Kidney (tissue), 14 donors: ENCODE results near the gene RANBP3. TPM values are rescaled to one million over a fixed set of nuclear protein-coding genes. Genes with fewer than 3 reads are reported as not detected.

ENCODE experiments used
- DNase-seq, 5 donors: peaks; one replicate each; pipeline ENCODE4 v3.0.0-alpha.2; 2013 to 2020
- FAIRE-seq: peaks from 2 replicates; lab custom pipeline; 2012; peaks lifted over from hg19 to GRCh38; lab: Jason Lieb, UNC
- H3K27ac ChIP-seq, 2 donors: one replicate each; pipeline ENCODE4 v1.7.0; 2013; ENCODE audit warnings: low read depth in 2 of 2, low read length in 2 of 2, inconsistent platforms in 1 of 2
- H3K27me3 ChIP-seq: one replicate; pipeline ENCODE4 v1.7.1; 2013; ENCODE audit warnings: low read length, inconsistent platforms; ENCODE audit not compliant: control insufficient read depth, insufficient read depth
- H3K36me3 ChIP-seq, 3 donors: one replicate each; pipeline versions ENCODE4 v1.7.0 to v1.7.1; 2013; ENCODE audit warnings: low read length in 3 of 3, control low read depth in 1 of 3, inconsistent platforms in 1 of 3; ENCODE audit not compliant: insufficient read depth in 3 of 3, control insufficient read depth in 2 of 3
- H3K4me1 ChIP-seq, 3 donors: one replicate each; pipeline versions ENCODE4 v1.7.0 to v1.7.1; 2013; ENCODE audit warnings: low read length in 3 of 3, inconsistent platforms in 1 of 3, low read depth in 1 of 3; ENCODE audit not compliant: control insufficient read depth in 2 of 3, insufficient read depth in 2 of 3
- H3K4me3 ChIP-seq, 3 donors: one replicate each; pipeline versions ENCODE4 v1.7.0 to v1.8.1; 2013; ENCODE audit warnings: low read length in 3 of 3, control low read depth in 1 of 3, inconsistent platforms in 1 of 3
- H3K9ac ChIP-seq, 3 donors: one replicate each; pipeline versions ENCODE4 v1.7.0 to v1.7.1; 2013; ENCODE audit warnings: low read length in 3 of 3, control low read depth in 1 of 3, inconsistent platforms in 1 of 3
- H3K9me3 ChIP-seq, 3 donors: one replicate each; pipeline versions ENCODE4 v1.7.0 to v1.7.1; 2013; ENCODE audit warnings: low read length in 3 of 3, control low read depth in 1 of 3, inconsistent platforms in 1 of 3; ENCODE audit not compliant: control insufficient read depth in 2 of 3, insufficient read depth in 1 of 3
- intact Hi-C: fragments of 100-400 bp; cut with DNase I; formaldehyde crosslinking; loops from one replicate; pipeline ENCODE4 v1.11.1; 2022
- polyA plus RNA-seq: library from polyadenylated mRNA; stranded (reverse); fragments of 350-450 nt; fragmentation: Illumina TruSeq; extraction: RNeasy Lipid Tissue Mini Kit (QIAGEN cat#74804); gene quantifications from one replicate; pipeline ENCODE4 v1.2.3, GENCODE V29; 2014; ENCODE audit warnings: low read depth, low replicate concordance; ENCODE audit not compliant: insufficient read depth
- total RNA-seq: library from RNA; stranded (reverse); fragmentation: NEBNext Ultra II Directional; extraction: Animal tissue kit (Norgen Biotek cat#: 25700); gene quantifications from one replicate; pipeline ENCODE4 v1.2.1, GENCODE V29; 2021
- TF ChIP-seq, protein P1 (sequence below): IDR thresholded peaks from 3 replicates; pipeline ENCODE4 v1.5.1; 2012; ENCODE audit warnings: mild to moderate bottlenecking, moderate library complexity, borderline replicate concordance; ENCODE audit not compliant: insufficient read depth; ENCODE audit errors: extremely low read depth
- donor health status: control.
- donor health status: control.
- donor health status: control.
- donor health status: control.
- donor health status: control.
- donor health status: DM: yes; HTN: yes; CAD: no.
- donor health status: Normal renal cell carcinoma (clear cell type).

Gene RANBP3
- total and polyA plus RNA-seq, 2 donors from 2014 or later, result 33.7 to 69.7 TPM

GRCh38 chr19:5969476-5969875, 8.5 kb downstream of the RANBP3 start:
- TF ChIP-seq, protein P1, sequence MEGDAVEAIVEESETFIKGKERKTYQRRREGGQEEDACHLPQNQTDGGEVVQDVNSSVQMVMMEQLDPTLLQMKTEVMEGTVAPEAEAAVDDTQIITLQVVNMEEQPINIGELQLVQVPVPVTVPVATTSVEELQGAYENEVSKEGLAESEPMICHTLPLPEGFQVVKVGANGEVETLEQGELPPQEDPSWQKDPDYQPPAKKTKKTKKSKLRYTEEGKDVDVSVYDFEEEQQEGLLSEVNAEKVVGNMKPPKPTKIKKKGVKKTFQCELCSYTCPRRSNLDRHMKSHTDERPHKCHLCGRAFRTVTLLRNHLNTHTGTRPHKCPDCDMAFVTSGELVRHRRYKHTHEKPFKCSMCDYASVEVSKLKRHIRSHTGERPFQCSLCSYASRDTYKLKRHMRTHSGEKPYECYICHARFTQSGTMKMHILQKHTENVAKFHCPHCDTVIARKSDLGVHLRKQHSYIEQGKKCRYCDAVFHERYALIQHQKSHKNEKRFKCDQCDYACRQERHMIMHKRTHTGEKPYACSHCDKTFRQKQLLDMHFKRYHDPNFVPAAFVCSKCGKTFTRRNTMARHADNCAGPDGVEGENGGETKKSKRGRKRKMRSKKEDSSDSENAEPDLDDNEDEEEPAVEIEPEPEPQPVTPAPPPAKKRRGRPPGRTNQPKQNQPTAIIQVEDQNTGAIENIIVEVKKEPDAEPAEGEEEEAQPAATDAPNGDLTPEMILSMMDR, result no peak
- Histone ChIP-seq H3K4me3 (no peak overlapping the region), H3K4me1 (peaks cover 2 to 36% (median 27%) of the 10 kb centered on the region in 3 donors), H3K9ac (no peak overlapping the region), H3K36me3 (no peaks in the 10 kb centered on the region), H3K9me3 (no peaks in the 10 kb centered on the region), H3K27ac (peak overlapping the region; percentile 13 to 91), H3K27me3 (no peaks in the 10 kb centered on the region)
- intact Hi-C loops, result no loop called here
- DNase-seq, result peak in 2 of 5 donors; percentile 28 to 36
- FAIRE-seq, result no peak

DNA sequence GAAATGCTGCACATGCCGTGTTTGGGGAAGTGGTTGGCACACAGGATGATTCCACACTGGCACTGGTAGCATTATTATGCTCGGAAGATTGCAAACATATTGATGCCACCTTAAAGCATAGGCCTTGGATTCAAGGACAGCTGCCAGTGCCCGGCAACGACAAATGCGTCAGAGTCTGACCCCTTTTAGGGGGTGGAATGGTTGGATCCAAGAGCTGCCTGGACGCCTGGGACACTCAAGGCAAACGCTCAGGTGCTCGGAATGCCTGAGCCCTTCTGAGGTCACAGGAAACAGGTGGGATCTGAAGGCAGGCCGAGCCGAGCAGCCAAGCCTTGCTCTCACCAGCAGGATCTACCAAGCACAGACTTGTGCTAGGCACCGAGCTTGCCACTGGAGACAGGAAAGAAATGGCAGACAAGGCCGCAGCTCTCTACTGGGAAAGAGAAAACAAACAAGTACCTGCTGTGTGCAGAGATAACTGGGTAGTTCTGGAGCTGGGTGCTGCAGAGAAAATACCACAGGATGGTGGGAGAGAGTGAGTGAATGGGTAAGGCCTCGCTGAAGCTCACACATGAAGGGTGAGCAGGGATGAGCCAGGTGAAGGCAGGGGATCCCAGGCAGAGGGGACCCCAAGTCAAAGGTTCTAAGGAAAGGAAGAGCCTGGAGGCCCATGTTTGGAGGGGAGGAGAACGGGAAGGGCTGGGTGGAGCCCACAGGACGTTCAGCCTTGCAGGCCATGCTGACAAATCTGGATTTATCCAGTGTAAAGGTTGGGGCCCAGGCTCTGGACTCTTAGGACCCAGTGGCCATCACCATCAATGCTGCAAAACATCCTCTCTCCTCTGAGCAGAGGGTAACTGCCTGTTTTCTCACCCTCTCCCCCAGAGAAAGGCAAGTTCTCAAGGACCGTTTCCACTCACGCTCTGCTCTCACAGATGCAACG, 9.2 kb downstream of the RANBP3 start:
- peak overlapping the region in 1 of 3 donors; percentile 27 for H3K4me3 ChIP-seq
- H3K27me3 ChIP-seq, result no peaks in the 10 kb centered on the region
- FAIRE-seq (no peak), DNase-seq (peak in 1 of 5 donors; percentile 68)
- H3K9me3 ChIP-seq, result no peaks in the 10 kb centered on the region
- peaks cover 2 to 39% (median 27%) of the 10 kb centered on the region in 3 donors for H3K4me1 ChIP-seq
- peak overlapping the region in 2 of 3 donors; percentile 14 to 72 for H3K9ac ChIP-seq
- intact Hi-C loops, result no loop called here
- peak overlapping the region; percentile 85 to 91 for H3K27ac ChIP-seq
- TF ChIP-seq, protein P1, result no peak
- H3K36me3 ChIP-seq, result no peaks in the 10 kb centered on the region

DNA sequence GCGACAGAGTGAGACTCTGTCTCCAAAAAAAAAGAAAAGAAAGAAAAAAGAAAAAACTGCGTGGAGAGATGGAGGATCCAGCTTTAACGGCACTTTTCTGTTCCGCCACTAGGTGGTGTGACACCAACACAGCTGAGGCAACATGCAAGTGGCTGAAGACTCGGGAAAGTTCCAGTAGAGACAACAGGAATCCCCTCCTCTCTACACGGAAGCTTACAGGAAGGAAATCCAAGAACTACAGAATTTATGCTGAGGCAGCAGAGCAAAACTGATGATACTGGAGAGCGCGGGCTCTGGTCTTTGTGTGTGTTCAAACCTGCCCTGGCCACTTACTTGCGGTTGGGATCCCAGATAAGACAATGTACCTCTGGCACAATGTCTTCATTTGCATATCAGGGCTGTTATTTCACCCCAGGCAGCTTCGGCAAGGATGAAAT, 9.9 kb downstream of the RANBP3 start:
- peak; percentile 58 to 92 (median 79) for DNase-seq

More for the DNA sequence above, 9.9 kb downstream of the RANBP3 start:
- Histone ChIP-seq H3K4me3 (peak overlapping the region in 1 of 3 donors; percentile 27), H3K4me1 (peaks cover 2 to 39% (median 30%) of the 10 kb centered on the region in 3 donors), H3K9ac (peak overlapping the region in 2 of 3 donors; percentile 14 to 72), H3K36me3 (no peaks in the 10 kb centered on the region), H3K27me3 (no peaks in the 10 kb centered on the region), H3K9me3 (no peaks in the 10 kb centered on the region), H3K27ac (peak overlapping the region; percentile 85 to 91)
- TF ChIP-seq, protein P1, result peak; percentile 86
- intact Hi-C loops, result no loop called here
- peak; percentile 51 for FAIRE-seq
